ENCODE data around the gene ADNP. TPM values are rescaled to one million over a fixed set of nuclear protein-coding genes. Genes with fewer than 3 reads are reported as not detected.

Gene ADNP
- polyA plus RNA-seq, 1 of the 3 experiments (the other 2 are of a cell fraction): 13.3 TPM

DNA sequence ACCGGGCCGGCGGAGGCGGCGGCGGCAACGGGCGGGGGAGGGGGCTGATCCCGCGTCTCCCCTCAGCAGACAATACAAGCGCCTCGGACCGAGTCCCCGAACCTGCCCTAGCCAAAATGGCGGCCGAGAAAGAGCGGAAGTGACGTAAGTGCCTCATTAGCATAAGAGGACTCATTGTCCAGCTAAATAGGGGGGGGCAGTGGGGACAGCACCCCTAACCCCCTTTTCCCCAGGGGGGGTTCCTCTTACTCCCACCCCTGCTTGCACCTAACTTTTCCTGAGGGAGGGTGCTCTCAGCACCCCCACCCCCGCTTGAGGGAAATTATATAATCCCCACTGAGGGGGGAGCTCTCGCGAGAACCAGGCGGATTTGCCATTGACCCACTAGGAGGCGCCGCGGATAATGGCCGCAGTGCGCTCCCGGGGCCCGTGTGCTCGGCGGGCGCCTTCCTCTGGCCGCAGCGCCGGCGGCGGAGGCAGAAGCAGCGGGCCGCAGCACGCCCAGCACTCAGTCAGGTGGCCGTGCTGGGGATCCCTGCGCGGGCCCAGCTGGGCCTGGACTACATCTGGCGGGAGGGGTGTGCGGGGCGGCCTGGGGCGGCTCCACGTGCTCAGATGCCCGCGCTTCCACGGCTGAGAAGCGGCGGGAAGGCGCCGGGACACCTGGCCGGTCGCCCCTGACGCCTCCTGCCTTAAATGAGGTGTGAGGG lies at the start of gene ADNP (continued):
- TF ChIP-seq, protein P1, sequence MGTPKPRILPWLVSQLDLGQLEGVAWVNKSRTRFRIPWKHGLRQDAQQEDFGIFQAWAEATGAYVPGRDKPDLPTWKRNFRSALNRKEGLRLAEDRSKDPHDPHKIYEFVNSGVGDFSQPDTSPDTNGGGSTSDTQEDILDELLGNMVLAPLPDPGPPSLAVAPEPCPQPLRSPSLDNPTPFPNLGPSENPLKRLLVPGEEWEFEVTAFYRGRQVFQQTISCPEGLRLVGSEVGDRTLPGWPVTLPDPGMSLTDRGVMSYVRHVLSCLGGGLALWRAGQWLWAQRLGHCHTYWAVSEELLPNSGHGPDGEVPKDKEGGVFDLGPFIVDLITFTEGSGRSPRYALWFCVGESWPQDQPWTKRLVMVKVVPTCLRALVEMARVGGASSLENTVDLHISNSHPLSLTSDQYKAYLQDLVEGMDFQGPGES (IDR thresholded peaks at IDR 0.05; ENCODE audit: low read depth, low read length): no peak
- TF ChIP-seq TAF1 (IDR thresholded peaks at IDR 0.05; ENCODE audit: borderline replicate concordance, low read depth, low read length): peak; percentile 89
- TF ChIP-seq USF2 (IDR thresholded peaks at IDR 0.05; ENCODE audit: borderline replicate concordance, low read depth, low read length): peak; percentile 55; the same call in 1 of the 2 replicates
- peak; percentile 46; the same call in 1 of the 2 replicates for TF ChIP-seq TEAD4 (IDR thresholded peaks at IDR 0.05; ENCODE audit: borderline replicate concordance, insufficient read depth)
- TF ChIP-seq NFIC (IDR thresholded peaks at IDR 0.05; ENCODE audit: borderline replicate concordance): peak; percentile 25; the same call in 1 of the 2 replicates
- peak; percentile 67 for TF ChIP-seq RCOR1 (IDR thresholded peaks at IDR 0.05; ENCODE audit: low read length)
- 0 out of 2 replicates have a peak, but pooled peaks have one; percentile 27 for TF ChIP-seq FOXJ3 (CRISPR knock-in tag; IDR thresholded peaks at IDR 0.05)
- TF ChIP-seq NRF1 (IDR thresholded peaks at IDR 0.05; ENCODE audit: low read depth, low read length): no peak
- TF ChIP-seq, protein P2, sequence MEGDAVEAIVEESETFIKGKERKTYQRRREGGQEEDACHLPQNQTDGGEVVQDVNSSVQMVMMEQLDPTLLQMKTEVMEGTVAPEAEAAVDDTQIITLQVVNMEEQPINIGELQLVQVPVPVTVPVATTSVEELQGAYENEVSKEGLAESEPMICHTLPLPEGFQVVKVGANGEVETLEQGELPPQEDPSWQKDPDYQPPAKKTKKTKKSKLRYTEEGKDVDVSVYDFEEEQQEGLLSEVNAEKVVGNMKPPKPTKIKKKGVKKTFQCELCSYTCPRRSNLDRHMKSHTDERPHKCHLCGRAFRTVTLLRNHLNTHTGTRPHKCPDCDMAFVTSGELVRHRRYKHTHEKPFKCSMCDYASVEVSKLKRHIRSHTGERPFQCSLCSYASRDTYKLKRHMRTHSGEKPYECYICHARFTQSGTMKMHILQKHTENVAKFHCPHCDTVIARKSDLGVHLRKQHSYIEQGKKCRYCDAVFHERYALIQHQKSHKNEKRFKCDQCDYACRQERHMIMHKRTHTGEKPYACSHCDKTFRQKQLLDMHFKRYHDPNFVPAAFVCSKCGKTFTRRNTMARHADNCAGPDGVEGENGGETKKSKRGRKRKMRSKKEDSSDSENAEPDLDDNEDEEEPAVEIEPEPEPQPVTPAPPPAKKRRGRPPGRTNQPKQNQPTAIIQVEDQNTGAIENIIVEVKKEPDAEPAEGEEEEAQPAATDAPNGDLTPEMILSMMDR (IDR thresholded peaks at IDR 0.05): peak; percentile 68

DNA sequence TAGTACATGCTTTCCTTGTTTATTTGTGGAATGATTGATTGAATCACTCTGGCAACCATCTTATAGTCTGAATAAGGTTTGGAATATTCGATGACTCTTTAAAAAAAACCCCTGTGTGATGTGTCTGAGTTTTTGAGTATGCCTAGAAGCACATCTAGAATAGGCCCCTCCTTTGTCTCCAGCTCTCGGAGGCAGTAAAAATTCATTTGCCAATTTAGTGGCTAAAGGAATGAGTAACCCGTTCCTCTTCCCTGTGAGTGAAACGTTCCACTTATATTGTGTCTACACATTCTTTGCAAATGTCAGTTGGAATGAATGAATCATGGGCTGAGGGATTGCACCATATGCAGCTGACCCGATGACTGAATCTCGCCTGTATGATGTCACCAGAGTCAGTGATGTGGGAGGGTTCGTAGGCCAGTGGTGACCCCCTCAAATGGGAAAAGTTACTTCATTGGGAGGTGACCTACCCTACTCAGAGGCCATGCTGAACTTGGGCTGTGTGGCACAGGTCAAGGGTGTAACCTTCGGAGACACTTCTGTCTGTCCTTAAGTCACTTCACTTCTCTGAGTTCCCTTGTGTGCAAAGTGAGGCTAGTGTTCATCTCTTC lies 48.9 kb upstream of the ADNP start:
- peaks cover 12% of the 10 kb centered on the region for H3F3A ChIP-seq (replicated peaks; ENCODE audit: insufficient read depth)
- H3K27me3 ChIP-seq (ENCODE audit: insufficient read depth): no peaks in the 10 kb centered on the region
- no peak overlapping the region for H3K4me3 ChIP-seq (ENCODE audit: low read depth in 2 of 2, low read length in 1 of 2)
- peaks cover 4 to 12% of the 10 kb centered on the region in 2 experiments; a peak in 1 of 4 replicates for H3K4me1 ChIP-seq (ENCODE audit: control insufficient read depth in 1 of 2, insufficient read depth in 2 of 2, low read depth in 1 of 2, low read length in 1 of 2)
- no peak overlapping the region for H3K4me2 ChIP-seq
- no peaks in the 10 kb centered on the region for H3K79me2 ChIP-seq (ENCODE audit: insufficient read depth)
- 14% methylated on average over 8 of the region's 8 CpGs for WGBS (ENCODE audit: low lambda C conversion rate)
- H3K36me3 ChIP-seq (replicated peaks in 1 of 2; ENCODE audit: control insufficient read depth in 1 of 2, insufficient read depth in 2 of 2, low read length in 1 of 2): no peaks in the 10 kb centered on the region
- CTCF ChIA-PET: interaction anchor here (1.3 to 15.0 kb wide), 16 partner anchors 8 to 644 kb away, joined by 3 to 452 read pairs (median 10); partner anchors contain the start of gene ADNP
- no peaks in the 10 kb centered on the region for H3K9me2 ChIP-seq
- peak overlapping the region; percentile 52; the same call in 1 of the 2 replicates for H3K9ac ChIP-seq
- H3K27ac ChIP-seq (ENCODE audit: low read depth in 2 of 2, low read length in 1 of 2): peak overlapping the region in 1 of 2 experiments; percentile 91; a peak in 2 of 4 replicates
- no peaks in the 10 kb centered on the region for H3K9me3 ChIP-seq
- no peak overlapping the region for H2AFZ ChIP-seq (ENCODE audit: low read depth)
- H4K20me1 ChIP-seq (ENCODE audit: insufficient read depth): no peaks in the 10 kb centered on the region
- POLR2A ChIA-PET: no interaction called here
- no peak for DNase-seq
- no peak for TF ChIP-seq CHD2 (IDR thresholded peaks at IDR 0.05; ENCODE audit: low read length, partially characterized antibody)
- TF ChIP-seq, protein P2 (IDR thresholded peaks at IDR 0.05): no peak
- peak; percentile 65 for TF ChIP-seq ZBTB33 (IDR thresholded peaks at IDR 0.05; ENCODE audit: borderline replicate concordance, low read depth)
- no peak for TF ChIP-seq USF2 (IDR thresholded peaks at IDR 0.05; ENCODE audit: borderline replicate concordance, low read depth, low read length)
- TF ChIP-seq GABPA (IDR thresholded peaks at IDR 0.05; ENCODE audit: low read depth): no peak
- no peak for TF ChIP-seq YY1 (IDR thresholded peaks at IDR 0.05; ENCODE audit: low read depth)
- TF ChIP-seq FOXM1 (IDR thresholded peaks at IDR 0.05; ENCODE audit: low read depth): no peak
- TF ChIP-seq TCF12 (IDR thresholded peaks at IDR 0.05): peak; percentile 92
- peak; percentile 98 for TF ChIP-seq FOSL2 (IDR thresholded peaks at IDR 0.05; ENCODE audit: borderline replicate concordance, low read depth)
- peak in 1 of 2 experiments; percentile 78; a peak in 1 of 4 replicates for TF ChIP-seq EP300 (IDR thresholded peaks at IDR 0.05; ENCODE audit: borderline replicate concordance in 1 of 2, low read depth in 1 of 2, low read length in 1 of 2)
- no peak for TF ChIP-seq MEF2A (IDR thresholded peaks at IDR 0.05; ENCODE audit: borderline replicate concordance, low read depth)
- no peak for TF ChIP-seq FOXJ3 (CRISPR knock-in tag; IDR thresholded peaks at IDR 0.05)

All from SK-N-SH (cell line).